Activated naive CD4-positive, alpha-beta T cell treated with anti-CD3 and anti-CD28 coated beads, Interleukin-2, amount 50 U/mL, for 16 hours (primary cell): ENCODE data around the gene VWCE.

Source experiments
- DNase-seq: peaks from one replicate; pipeline ENCODE4 v3.0.0-alpha.2; 2020

VWCE gene

DNA sequence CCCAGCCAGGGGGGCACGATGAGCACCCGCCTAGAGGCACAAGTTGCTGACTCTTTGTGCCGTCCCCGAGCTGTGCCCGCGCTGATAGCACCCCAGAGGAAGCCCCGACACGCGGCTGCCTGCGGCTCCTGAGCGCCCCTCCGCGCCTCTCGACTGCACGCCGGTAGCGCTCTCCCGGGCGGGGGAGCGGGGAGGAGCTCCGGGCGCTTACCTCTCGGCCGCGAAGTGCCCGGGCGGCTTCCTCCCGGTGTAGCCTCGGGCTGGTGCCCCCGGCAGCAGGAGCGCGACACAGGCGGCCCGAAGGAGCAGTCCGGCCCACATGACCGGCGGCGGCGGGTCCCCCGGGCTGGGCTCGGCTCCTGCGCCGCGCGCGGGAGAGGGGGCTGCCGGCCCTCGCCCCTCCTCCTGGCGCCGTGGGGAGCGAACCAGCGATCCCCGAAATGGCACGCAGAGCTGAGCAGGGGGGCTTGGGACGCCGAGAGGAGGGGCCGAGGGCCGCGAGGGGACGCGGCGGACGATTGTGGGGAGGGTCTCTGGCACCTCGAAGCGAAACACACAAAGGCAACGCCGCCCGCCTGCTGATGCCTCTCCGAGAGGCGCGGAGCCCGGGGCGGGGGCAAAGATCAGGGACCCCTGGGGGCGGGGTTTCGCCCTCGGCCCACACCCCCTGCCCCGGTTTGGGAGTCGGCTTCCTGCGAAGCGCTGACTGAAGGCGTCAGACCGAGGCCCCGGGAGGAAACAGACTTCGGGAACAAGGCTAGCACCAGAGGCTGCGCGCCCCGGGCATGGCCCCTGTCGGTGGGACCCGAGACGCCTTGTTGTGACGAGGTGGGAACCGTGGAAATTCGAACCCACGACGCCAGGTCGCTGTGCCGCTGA, at the start of gene VWCE:
TSS of gene VWCE (minus strand) at position 600 of the 879 bp plus-strand sequence. CDS start at position 321, 279 bp downstream.
- DNase-seq: peak; percentile 81

DNA sequence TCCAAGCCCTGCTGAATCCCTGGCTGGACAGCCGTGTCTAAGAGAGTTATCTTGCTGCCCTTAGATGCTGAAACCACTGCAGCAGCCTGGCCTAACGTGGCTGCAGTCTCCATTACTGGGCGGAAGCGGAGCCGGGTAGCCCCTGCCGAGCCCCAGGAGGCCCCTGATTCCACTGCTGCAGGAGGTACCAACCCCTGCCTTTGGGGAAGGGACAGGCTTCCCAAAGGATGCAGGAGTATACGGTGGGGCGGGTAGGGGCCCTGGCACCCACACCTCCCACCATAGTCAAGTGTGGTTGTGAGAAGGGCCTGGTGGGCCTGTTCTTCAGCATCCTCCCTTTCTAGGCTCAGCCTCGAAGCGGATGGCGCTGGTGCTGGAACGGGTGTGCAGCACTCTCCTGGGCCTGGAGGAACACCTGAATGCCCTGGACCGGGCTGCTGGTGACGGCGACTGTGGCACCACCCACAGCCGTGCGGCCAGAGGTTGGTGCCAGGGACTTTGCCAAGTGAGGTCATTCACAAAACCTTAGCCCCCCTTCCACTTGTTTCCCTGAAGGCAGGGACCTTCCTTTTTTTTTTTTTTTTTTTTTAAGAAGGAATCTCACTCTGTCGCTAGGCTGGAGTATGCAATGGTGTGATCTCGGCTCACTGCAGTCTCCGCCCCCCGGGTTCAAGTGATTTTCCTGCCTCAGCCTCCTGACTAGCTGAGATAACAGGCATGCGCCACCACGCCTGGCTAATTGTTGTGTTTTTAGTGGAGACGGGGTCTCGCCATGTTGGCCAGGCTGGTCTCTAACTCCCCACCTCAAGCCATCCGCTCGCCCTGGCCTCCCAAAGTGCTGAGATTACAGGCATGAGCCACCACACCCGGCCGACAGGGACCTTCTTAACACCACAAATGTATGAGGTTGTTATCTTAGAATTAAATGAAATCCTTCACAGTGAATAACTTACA, 49.0 kb upstream of the VWCE start:
- no peak for DNase-seq

- no peak for DNase-seq
Measured at GRCh38 chr11:61342207-61342803, 47.2 kb upstream of the VWCE start.

- no peak for DNase-seq
Measured at GRCh38 chr11:61341706-61342105, 46.6 kb upstream of the VWCE start.

- no peak for DNase-seq
Measured at GRCh38 chr11:61340979-61341378, 45.9 kb upstream of the VWCE start.

- no peak for DNase-seq
Measured at GRCh38 chr11:61339490-61339878, 44.4 kb upstream of the VWCE start.

DNA sequence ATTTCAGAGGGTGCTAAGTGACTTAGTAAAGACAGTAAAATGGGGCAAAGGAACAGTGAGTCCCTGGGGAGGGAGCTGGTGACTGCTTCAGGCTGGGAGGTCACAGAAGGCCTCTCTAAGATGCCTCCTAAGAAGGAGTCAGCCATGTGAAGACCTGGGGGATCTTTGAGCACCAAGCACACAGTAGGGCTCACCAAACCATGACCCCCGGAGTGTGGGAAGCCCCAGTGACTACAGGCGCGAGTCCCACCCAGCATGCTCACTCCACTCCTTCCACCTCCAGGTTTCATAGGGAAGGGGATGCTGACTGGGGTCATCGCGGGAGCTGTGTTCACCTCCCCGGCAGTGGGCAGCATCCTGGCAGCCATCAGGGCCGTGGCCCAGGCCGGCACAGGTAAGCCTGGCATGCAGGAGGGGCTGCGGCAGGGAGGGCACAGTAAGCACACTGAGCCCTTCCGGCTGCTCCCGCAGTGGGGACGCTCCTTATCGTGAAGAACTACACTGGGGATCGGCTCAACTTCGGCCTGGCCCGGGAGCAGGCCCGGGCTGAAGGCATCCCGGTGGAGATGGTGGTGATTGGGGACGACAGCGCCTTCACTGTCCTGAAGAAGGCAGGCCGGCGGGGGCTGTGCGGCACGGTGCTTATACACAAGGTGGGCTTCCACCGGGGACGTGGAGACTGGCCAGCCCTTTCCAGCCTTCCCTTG, 43.8 kb upstream of the VWCE start:
- no peak for DNase-seq

GRCh38 chr11:61337706-61338470, 42.8 kb upstream of the VWCE start:
- no peak for DNase-seq

- DNase-seq: peak; percentile 83
Measured at GRCh38 chr11:61336171-61336935, 41.2 kb upstream of the VWCE start.

GRCh38 chr11:61335355-61335710, 40.2 kb upstream of the VWCE start:
- DNase-seq: no peak

DNA sequence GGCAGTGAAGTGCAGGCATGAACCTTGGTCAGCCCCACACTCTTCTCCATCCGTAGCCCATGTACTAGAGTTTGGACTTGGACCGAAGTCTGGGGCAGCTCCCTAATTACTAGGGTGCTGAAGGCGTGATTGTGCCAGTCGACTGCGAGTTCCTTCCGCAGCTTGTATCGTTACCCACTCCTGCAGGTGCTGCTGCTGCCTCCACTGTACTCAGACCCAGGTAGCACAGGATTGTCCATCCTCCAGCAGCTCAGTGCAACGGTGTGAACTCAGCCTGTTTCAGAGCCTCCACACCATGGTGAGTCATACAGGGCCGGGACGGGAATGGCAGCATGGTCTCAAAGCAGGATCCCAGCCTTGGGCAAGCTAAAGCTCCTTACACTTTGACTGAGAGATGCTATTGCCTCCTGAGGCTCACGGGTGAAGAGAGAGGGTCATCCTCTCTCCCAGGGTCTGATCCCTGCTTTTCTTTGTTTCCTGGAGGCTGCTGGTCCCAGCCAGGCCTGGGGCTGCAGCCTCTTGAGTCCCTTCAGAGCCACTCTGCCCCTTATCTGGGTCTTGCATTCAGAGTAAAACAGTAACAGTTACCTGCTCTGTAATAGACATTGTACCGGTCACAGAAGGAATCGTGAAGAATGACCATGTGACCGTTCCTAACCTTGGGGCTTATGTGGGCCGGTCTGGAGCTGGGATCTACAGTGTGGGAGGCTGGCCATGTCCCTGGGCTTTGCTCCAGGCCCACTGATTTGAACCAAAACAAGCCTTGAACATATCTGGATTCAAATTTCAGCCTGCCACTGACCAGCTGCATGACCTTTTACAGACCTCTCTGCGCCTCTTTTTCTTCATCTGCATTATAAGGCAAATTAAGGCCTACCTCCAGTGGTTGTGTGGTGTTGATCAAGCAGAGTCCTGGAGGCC, 39.6 kb upstream of the VWCE start:
- DNase-seq: no peak

DNA sequence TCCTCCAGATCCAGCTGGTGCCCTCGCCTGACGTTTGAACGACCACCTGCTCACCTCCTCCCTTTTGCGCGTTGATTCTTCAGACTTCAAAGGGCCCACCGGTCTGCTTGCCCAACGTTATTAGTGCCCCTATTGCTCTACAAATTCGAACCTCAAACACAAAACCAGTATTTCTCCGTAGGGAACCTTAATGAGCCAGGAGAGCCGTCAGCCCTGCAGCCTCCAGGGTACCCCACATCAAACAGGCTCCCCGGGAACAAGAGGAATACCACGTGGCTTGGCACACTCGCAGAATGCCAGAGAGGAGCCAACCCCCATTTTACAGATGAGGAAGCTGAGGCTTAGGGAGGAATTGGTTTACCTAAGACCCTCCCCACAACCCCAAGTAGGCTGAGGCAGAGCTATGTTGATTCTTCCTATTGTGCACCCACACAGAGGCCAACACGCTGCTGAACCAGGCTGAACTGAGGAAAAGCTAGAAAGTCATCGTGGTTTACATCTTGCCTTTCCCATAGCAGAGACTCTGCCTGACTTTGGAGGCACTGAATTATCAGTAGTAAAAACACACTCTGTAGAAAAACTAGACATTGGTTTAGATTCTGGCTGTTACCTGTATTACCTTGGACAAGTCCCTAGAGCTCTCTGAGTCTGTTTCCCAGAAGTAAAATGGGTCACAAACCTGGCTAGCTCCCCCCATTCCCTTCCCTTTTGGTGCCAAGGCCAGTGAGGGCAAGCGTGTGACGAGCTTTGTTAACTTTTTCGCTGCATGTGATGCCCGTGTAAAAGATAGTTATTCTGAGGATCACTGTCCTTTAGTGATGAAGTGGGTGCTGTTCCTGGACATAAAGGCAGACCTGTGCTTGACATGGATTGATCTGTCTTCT, 38.7 kb upstream of the VWCE start:
- DNase-seq: no peak

GRCh38 chr11:61332797-61333549, 37.9 kb upstream of the VWCE start, which contains the start of the genes DDB1 and TKFC:
Gene DDB1, minus strand, starts transcription at chr11:61333105. Its CDS starts 137 bp downstream, at chr11:61332968.
Gene TKFC, plus strand, starts transcription at chr11:61333228. Its CDS starts 1,501 bp downstream, at chr11:61334729.
- DNase-seq: peak; percentile 98

DNA sequence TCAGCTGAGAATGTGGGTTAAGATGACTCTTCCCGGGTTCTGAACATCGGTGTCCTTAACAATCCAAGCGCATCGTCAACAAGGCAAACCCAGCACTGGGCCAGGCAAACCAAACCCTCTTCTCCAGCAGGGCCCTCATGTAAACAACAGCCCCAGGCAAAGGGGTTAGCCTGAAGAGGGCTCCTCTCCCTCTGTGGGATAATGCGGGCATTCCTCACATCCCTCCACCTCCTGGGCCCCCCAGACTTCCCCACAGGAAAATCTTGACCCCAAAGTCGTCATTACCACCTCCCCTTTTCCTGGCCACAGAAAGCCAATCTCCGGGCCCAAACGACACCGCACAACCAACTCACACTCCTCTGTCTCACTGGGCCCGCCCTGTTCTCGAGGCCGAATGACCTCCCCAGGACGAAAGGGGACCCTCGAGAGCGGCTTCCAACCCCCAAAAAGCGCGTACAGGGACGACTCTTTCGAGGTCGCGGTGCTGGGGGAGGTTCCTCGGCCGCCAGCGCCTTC, 37.2 kb upstream of the VWCE start:
- no peak for DNase-seq

GRCh38 chr11:61331651-61332050, 36.5 kb upstream of the VWCE start:
- no peak for DNase-seq

DNA sequence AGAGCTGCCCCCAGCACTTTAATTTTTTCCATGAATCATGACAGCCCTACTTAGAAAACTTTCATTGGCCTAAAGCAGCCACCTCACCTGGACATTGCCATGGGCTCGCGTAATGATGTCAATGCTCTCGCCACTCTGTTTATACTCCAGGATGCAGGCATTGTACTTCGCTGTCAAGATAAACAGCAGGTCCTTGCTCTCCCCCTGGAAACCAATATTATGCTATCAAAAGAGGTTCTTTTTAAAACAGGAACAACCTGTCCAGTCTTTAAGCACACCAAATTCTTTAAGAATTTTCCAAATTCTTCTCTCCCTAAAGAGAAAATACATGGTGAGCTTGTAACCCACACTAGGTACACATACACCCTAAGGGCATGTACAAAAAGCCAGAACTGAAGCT, 34.8 kb upstream of the VWCE start:
- no peak for DNase-seq

- DNase-seq: no peak
Measured at GRCh38 chr11:61328351-61328750, 33.2 kb upstream of the VWCE start.

DNA sequence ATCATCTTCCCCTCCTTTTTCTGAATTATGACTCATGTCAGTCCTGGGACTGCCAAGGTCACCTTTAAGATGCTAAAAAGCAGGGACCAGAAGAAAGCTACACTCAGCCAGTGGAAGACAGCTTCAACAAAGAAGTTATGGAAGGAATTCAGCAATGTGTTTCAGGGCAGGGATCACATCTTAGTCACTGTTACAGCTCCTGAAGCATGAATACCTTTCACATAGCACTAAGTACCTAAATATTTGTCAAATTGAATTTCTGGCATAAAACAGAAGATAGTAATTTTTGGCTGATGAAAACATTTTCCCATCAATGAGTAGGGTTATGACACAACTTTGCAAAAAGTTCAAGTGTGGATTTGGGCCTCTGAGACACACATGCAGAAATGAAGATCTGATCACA, 32.6 kb upstream of the VWCE start:
- no peak for DNase-seq
